Ectodermal cell (in vitro differentiated cells): ENCODE data around the gene UQCRQ. TPM values are rescaled to one million over a fixed set of nuclear protein-coding genes. Genes with fewer than 3 reads are reported as not detected.
A peak's percentile ranks its signal among the peaks of the same experiment; 100 is the strongest.

Experiments
- H3K27ac ChIP-seq: 2 replicates; pipeline ENCODE4 v1.7.0; 2013; ENCODE audit warnings: mild to moderate bottlenecking, low read depth, low read length; ENCODE audit not compliant: insufficient read depth, poor library complexity, severe bottlenecking
- H3K27me3 ChIP-seq: 2 replicates; pipeline ENCODE4 v1.7.0; 2013; ENCODE audit warnings: mild to moderate bottlenecking, low read length; ENCODE audit not compliant: insufficient read depth, control insufficient read depth, poor library complexity, severe bottlenecking
- H3K36me3 ChIP-seq: one replicate; pipeline ENCODE4 v1.7.0; 2013; ENCODE audit warnings: low read length; ENCODE audit not compliant: control insufficient read depth, insufficient read depth
- H3K4me1 ChIP-seq: one replicate; pipeline ENCODE4 v1.7.0; 2013; ENCODE audit warnings: low read length; ENCODE audit not compliant: control insufficient read depth, insufficient read depth
- H3K4me3 ChIP-seq: 2 replicates; pipeline ENCODE4 v1.7.0; 2013; ENCODE audit warnings: low read depth, low read length, control low read depth; ENCODE audit not compliant: insufficient read depth
- H3K9me3 ChIP-seq: 2 replicates; pipeline ENCODE4 v1.7.0; 2013; ENCODE audit warnings: mild to moderate bottlenecking, low read length, moderate library complexity; ENCODE audit not compliant: control insufficient read depth
- WGBS, 2 experiments: methylation state at CpG; one replicate each; pipeline ENCODE4 v1.1.7; 2013; ENCODE audit warnings: missing lambda C conversion rate in 2 of 2; 5-methylcytosine and 5-hydroxymethylcytosine counted together
- polyA plus RNA-seq, 4 experiments: library from polyadenylated mRNA; stranded (reverse); fragments of 50-300 nt; gene quantifications; one replicate each; pipeline ENCODE4 v1.2.3, GENCODE V29; 2013

The UQCRQ gene
- polyA plus RNA-seq (2013, experiment 1 of 4), result 205 TPM
- 214 TPM for polyA plus RNA-seq (2013, experiment 2 of 4)
- polyA plus RNA-seq (2013, experiment 3 of 4), result 217 TPM
- polyA plus RNA-seq (2013, experiment 4 of 4), result 259 TPM

DNA sequence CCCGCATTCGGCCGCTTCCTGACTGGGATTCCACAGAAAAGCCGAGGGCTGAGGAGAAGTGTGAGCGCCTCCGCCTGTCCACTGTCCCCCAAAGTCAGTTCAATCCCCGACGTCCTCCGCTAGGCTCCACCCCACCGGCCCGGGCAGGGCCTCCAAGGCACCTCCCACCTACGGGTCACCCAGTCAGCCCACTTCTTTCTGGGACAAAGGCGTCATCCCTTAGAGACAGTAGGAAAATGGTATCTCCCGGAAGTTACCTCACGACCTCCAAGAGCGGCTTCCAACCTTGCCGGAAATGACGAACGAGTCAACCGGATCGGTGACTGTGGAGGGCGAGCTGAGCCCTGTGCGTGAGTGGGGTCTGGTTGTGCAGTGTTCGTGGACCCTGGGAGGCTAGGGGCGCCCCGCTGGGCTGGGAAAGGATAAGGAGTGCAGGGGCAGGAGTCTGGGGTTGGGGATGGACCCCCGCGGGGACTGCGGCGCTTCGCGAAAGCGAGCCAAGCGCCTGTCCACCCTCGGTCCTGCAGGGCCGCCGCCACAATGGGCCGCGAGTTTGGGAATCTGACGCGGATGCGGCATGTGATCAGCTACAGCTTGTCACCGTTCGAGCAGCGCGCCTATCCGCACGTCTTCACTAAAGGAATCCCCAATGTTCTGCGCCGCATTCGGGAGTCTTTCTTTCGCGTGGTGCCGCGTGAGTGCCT is at the start of gene UQCRQ, which contains the start of gene GDF9:
Gene UQCRQ, plus strand, starts transcription at position 301 of the 704 bp plus-strand sequence. Its CDS starts 240 bp downstream, at position 541.
Gene GDF9, minus strand, starts transcription at position 128 of the 704 bp plus-strand sequence. CDS start 1,936 bp downstream, outside the sequence.
- 0 to 1% methylated on average over 55 of the region's 55 CpGs for WGBS, 2 experiments
- Histone ChIP-seq H3K27me3 (no peaks in the 10 kb centered on the region), H3K36me3 (no peaks in the 10 kb centered on the region), H3K4me1 (no peaks in the 10 kb centered on the region), H3K4me3 (peak within 1 kb of the TSS; percentile 88), H3K9me3 (no peaks in the 10 kb centered on the region), H3K27ac (peak within 1 kb of the TSS; percentile 86)

DNA sequence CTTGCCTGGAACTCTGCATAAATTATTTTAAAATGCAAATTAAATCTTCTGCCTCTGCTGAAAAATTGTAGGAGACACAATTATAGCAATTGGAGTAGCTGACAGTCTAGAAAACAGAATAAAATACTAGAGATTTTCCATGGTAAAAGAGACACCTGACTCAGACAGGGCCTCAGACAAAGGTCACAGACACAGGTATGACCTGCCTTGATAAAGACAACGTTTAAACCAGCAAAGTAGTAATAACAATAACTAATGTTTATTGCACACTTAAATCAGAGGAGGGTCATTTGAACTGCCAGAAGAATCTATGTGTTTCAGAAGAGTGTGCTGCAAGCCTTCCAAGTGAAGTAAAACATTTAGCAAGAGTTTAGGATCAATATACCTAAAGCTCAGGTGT is 49.4 kb upstream of the UQCRQ start:
- Histone ChIP-seq H3K4me1 (no peaks in the 10 kb centered on the region), H3K9me3 (no peaks in the 10 kb centered on the region), H3K4me3 (no peak overlapping the region), H3K27ac (no peak overlapping the region), H3K36me3 (no peaks in the 10 kb centered on the region), H3K27me3 (peaks cover 85% of the 10 kb centered on the region)
- 67% methylated on average over 1 of the region's 1 CpG; no CpG with 5 or more reads in 1 of the 2 experiments for WGBS, 2 experiments

DNA sequence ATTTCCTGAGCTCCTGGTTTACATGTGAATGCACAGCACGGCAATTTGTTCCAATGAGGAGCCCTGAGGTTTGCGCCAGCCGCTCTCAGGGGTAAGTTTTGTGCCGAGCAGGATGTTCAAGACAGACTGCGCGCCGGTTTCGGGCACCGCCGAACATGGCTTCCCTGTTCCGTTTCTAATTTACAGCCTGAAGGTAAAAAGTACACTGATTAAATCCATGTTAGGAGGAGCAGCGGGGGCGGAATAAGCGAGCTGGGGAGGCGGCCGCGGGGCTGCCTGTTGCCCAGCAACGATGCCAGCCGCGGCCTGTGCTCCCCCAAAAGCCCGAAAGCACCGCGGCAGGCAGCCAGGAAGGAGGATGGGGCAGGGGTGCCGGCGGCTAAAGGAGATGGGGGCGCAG is 47.0 kb upstream of the UQCRQ start:
- H3K9me3 ChIP-seq, result no peaks in the 10 kb centered on the region
- H3K27ac ChIP-seq, result no peak overlapping the region
- H3K4me1 ChIP-seq, result no peaks in the 10 kb centered on the region
- no peak overlapping the region for H3K4me3 ChIP-seq
- H3K27me3 ChIP-seq, result peaks cover 85% of the 10 kb centered on the region
- H3K36me3 ChIP-seq, result no peaks in the 10 kb centered on the region
- 91 to 94% methylated on average over 26 of the region's 26 CpGs for WGBS, 2 experiments

DNA sequence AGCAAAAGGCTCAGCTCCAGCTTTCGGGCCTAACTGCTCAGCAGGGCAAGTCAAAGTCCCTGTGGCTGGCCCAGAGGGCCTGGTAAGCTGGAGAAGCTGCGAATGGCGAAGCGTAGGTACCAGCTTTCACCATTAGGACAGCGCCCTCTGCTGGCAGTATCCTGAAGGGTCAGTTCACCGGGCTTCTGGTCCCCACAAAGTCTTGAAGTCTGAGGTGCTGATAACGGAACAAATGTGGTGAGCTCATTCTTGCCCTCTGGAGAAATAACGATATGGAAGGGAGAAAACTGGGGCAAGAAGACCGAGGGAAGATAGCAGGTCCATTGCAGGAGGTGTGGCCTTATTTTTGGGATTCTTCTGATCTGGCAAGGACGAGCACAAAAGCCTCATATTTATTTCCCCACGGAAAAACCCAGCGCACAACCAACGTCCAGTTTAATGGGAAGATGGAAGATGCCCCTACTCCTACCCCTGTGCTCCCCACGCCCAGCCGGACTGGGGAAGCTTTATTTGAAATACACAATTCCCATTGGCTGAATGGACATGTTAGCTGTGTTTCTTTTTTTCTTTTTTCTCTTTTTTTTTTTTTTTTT is 46.2 kb upstream of the UQCRQ start:
- Histone ChIP-seq H3K27ac (no peak overlapping the region), H3K4me3 (no peak overlapping the region), H3K36me3 (no peaks in the 10 kb centered on the region), H3K27me3 (peaks cover 85% of the 10 kb centered on the region), H3K9me3 (no peaks in the 10 kb centered on the region), H3K4me1 (no peaks in the 10 kb centered on the region)
- WGBS, 2 experiments, result 40 to 41% methylated on average over 15 of the region's 15 CpGs

DNA sequence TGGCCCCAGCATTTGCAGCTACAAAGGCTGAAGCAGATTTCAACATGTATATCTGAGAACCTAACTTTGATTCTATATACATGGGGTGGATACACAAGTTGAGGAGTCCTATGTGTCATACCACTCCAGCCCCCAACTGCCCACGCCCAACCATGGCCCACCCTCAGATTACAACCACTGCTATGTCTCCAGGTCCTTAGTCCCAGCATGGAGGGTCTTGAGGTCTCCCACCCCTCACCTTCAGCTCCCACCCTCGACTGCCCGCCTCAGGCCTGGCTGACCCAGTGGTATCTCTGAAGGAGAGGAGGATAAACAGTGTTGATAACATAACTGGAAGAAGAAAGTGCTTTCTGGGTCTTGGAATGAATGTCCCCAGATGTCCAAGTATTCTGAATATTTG is 45.1 kb upstream of the UQCRQ start:
- peaks cover 85% of the 10 kb centered on the region for H3K27me3 ChIP-seq
- no peaks in the 10 kb centered on the region for H3K4me1 ChIP-seq
- no peak overlapping the region for H3K4me3 ChIP-seq
- H3K27ac ChIP-seq, result no peak overlapping the region
- no peaks in the 10 kb centered on the region for H3K9me3 ChIP-seq
- WGBS, 2 experiments, result 86 to 90% methylated on average over 3 of the region's 3 CpGs
- no peaks in the 10 kb centered on the region for H3K36me3 ChIP-seq

DNA sequence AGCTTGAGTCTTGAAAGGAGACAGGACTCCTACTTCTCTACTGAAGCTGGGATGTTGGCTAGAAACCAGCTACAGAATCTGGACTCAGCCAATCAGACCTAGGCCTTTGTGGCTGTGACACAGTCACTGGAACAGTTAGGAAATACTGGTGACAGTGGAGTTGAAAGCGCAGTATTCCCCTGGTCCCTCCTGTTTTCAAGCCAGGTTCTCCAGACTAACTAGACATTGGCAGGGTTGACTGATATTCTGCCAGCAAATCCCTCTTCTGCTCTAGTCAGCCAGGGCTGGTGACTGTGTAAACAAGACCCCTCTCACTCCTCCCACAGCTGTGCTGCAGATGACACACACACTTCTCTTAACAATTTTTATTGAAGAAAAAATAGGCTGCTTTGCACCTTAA is 44.7 kb upstream of the UQCRQ start:
- 91 to 92% methylated on average over 1 of the region's 1 CpG for WGBS, 2 experiments
- Histone ChIP-seq H3K27me3 (peaks cover 85% of the 10 kb centered on the region), H3K36me3 (no peaks in the 10 kb centered on the region), H3K4me1 (no peaks in the 10 kb centered on the region), H3K9me3 (no peaks in the 10 kb centered on the region), H3K4me3 (no peak overlapping the region), H3K27ac (no peak overlapping the region)

DNA sequence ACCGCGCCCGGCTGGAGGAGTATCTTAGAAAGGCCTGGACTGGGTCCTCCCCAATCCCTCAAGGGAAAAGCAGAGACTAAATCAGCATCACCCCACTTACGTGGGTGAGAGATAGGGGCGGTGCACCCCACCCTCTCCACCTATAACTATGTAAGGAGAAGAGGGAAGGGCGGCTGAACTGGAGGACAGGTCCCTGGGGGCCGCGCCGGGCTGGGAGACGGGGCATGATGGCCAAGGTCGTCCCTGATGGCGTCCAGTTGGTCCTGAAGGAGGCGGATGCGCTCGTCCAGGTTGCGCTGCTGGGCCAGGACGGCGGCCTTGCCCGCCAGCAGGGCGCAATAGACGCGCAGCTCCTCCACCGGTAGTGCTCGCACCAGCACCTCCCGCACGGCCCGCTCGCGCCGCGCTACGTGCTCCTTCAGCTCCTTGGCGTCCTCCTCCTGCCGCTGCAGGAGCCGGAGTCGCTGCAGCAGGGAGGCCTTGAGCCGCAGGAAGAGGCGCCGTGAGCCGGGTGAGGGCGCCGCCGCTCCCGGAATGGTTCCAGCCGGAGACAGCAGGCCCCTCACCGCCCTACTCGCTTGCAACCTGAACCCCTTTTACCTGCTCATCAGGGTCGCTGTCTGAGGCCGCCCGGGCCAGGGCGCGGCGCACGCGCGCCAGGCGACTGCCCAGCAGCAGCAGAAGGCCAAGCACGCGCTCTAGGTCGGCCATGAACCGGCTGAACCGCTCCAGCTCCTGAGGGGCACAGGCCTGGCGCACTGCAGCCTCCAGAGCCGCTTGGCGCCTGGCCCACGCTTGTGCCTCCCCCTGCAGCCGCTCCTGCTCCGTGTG is 43.6 kb upstream of the UQCRQ start:
- Histone ChIP-seq H3K4me3 (peak overlapping the region; percentile 28), H3K27me3 (peaks cover 85% of the 10 kb centered on the region)
- 16% methylated on average over 68 of the region's 68 CpGs for WGBS, 2 experiments

DNA sequence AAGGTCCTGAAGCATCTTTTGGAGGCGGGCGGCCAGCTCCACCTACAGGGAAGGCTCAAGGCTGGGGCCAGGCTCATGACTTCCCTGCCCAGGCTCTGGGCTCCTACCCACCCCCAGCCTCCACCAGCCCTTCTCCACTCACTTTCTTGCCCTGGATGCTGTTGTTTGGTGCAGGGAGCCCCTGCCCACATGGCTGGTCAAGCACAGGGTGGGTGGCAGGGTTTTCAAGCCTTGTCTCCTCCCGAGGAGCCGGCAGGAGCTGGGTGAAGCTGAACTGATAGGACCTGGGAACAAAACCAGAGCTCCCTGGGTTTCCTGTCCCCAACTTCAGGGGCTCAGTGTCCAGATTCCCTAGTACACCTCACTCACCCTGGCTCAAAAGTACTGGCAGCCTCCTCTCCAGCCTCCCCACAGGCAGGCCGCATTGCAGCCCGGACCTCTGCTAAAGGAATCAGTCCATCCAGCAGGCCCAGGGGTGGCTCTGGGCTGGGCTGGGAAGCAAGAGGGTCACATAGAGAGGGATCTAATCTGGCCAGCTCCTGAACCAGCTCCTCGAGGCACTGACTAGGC is 42.9 kb upstream of the UQCRQ start:
- H3K27me3 ChIP-seq, result peaks cover 89% of the 10 kb centered on the region
- no peaks in the 10 kb centered on the region for H3K4me1 ChIP-seq
- peak overlapping the region; percentile 28 for H3K4me3 ChIP-seq
- no peak overlapping the region for H3K27ac ChIP-seq
- no peaks in the 10 kb centered on the region for H3K36me3 ChIP-seq
- H3K9me3 ChIP-seq, result no peaks in the 10 kb centered on the region
- WGBS, 2 experiments, result 72 to 73% methylated on average over 7 of the region's 7 CpGs

More for the DNA sequence above, 43.6 kb upstream of the UQCRQ start:
- Histone ChIP-seq H3K27ac (no peak overlapping the region), H3K36me3 (no peaks in the 10 kb centered on the region), H3K9me3 (no peaks in the 10 kb centered on the region), H3K4me1 (no peaks in the 10 kb centered on the region)

DNA sequence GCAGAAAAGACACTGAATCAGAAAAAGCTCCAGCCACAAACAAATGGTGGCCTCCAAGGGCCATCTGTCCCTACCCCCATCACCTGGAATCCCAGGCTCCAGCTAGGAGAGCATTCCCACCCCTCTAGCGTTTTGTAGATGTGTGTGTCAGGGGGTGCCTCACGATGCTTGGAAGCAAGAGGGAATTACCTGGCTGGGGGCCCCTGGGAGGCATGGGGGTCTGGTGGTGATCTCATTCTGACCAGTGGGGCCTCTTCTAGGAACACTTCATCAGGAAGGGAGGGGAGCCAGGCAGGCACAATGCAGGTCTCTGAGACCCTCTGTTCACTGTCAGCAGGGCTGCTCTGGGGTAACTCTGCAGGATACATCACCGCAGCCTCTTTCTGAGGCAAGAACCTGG is 42.0 kb upstream of the UQCRQ start:
- H3K4me1 ChIP-seq, result no peaks in the 10 kb centered on the region
- H3K36me3 ChIP-seq, result no peaks in the 10 kb centered on the region
- H3K27me3 ChIP-seq, result peaks cover 92% of the 10 kb centered on the region
- 93% methylated on average over 3 of the region's 3 CpGs for WGBS, 2 experiments
- H3K9me3 ChIP-seq, result no peaks in the 10 kb centered on the region
- H3K27ac ChIP-seq, result no peak overlapping the region
- no peak overlapping the region for H3K4me3 ChIP-seq
